HAP-1 (cell line): Measurements from ENCODE around the gene MIEN1.
"Not testable (repeated sequence)": the region's sequence is repeated elsewhere in the genome, so short reads cannot be mapped to it uniquely, and the experiment has no call there.

Experiments used
- DNase-seq, 2 experiments: peaks; one replicate each; pipeline ENCODE4 v3.0.0-alpha.2; 2016 to 2020; ENCODE audit warnings: low spot score in 2 of 2
- H3K27me3 ChIP-seq: fragments of 250-450 bp; sonication (Bioruptor Pico); 2 replicates; pipeline ENCODE4 v1.5.1; 2020; ENCODE audit warnings: low read depth, mild to moderate bottlenecking, moderate library complexity
- H3K36me3 ChIP-seq: fragments of 250-450 bp; sonication (Bioruptor Pico); replicated peaks from 2 replicates; pipeline ENCODE4 v1.5.1; 2020; ENCODE audit warnings: mild to moderate bottlenecking
- H3K4me1 ChIP-seq: fragments of 250-450 bp; sonication (Bioruptor Pico); 2 replicates; pipeline ENCODE4 v1.5.1; 2020; ENCODE audit warnings: mild to moderate bottlenecking
- H3K4me3 ChIP-seq: fragments of 250-450 bp; sonication (Bioruptor Pico); 2 replicates; pipeline ENCODE4 v1.5.1; 2020; ENCODE audit warnings: mild to moderate bottlenecking, moderate library complexity
- H3K9me3 ChIP-seq: fragments of 250-450 bp; sonication (Bioruptor Pico); 2 replicates; pipeline ENCODE4 v1.5.1; 2020; ENCODE audit warnings: mild to moderate bottlenecking, moderate library complexity
- in situ Hi-C: fragments of 300-500 bp; cut with MboI; formaldehyde crosslinking; loops from 3 replicates; pipeline ENCODE4 v1.14.3; 2020; ENCODE audit warnings: low sequenced_read_pairs, inconsistent platforms, mixed read lengths

The MIEN1 gene

GRCh38 chr17:39722965-39723848 lies 7.1 kb downstream of the MIEN1 start:
- no peaks in the 10 kb centered on the region for H3K27me3 ChIP-seq
- no peaks in the 10 kb centered on the region for H3K9me3 ChIP-seq
- peaks cover 4% of the 10 kb centered on the region; the same call in 1 of the 2 replicates for H3K36me3 ChIP-seq
- H3K4me1 ChIP-seq, result no peaks in the 10 kb centered on the region
- in situ Hi-C loops, result no loop called here
- H3K4me3 ChIP-seq, result no peak overlapping the region
- DNase-seq, result peak in 1 of 2 experiments; percentile 56

GRCh38 chr17:39722104-39722503 lies 8.2 kb downstream of the MIEN1 start:
- in situ Hi-C loops, result no loop called here
- no peaks in the 10 kb centered on the region for H3K9me3 ChIP-seq
- H3K4me3 ChIP-seq, result no peak overlapping the region
- no peak for DNase-seq
- no peaks in the 10 kb centered on the region for H3K36me3 ChIP-seq
- no peaks in the 10 kb centered on the region for H3K27me3 ChIP-seq
- H3K4me1 ChIP-seq, result no peaks in the 10 kb centered on the region

DNA sequence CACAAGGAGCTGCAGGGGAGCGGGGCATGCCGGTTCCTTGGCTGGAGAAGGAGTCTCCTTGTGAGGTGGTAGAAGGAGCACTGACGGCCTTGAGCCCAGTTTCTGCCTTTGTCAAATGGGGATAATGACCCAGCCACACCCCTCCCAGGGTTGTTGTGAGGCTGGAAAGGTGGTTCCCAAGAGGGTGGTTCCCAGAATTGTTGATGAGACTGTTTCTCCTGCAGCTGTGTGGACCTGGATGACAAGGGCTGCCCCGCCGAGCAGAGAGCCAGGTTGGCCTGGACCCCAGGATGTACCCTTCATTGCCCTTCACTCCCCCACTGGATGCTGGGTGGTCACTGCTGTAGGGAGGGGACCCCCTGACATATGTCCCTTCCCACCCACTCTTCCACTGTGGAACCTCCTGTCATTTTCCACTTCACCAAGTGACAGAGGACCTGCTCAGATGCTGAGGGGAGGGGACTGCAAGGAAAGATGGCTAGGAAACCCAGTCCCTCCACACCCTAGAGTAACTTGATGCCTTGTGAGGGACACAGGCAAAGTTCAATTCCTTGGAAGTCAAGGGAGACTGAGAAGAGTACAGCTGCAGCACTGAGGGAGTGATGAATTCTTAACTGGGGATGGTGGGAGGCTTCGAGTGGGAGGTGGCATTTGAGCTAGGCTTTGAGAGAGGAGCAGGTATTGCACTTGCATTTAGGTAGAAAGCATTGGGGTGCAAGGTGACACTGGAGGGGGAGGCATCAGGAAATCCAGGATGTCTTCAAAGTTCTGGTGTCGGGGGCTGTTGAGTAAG lies 10.6 kb downstream of the MIEN1 start:
- Histone ChIP-seq H3K4me3 (no peak overlapping the region), H3K27me3 (no peaks in the 10 kb centered on the region), H3K4me1 (no peaks in the 10 kb centered on the region), H3K9me3 (no peaks in the 10 kb centered on the region), H3K36me3 (no peaks in the 10 kb centered on the region)
- DNase-seq, result no peak
- in situ Hi-C loops, result no loop called here

- Histone ChIP-seq H3K36me3 (no peaks in the 10 kb centered on the region), H3K27me3 (no peaks in the 10 kb centered on the region), H3K9me3 (no peaks in the 10 kb centered on the region), H3K4me3 (no peak overlapping the region), H3K4me1 (no peaks in the 10 kb centered on the region)
- DNase-seq, result no peak
- in situ Hi-C loops, result no loop called here
Measured at GRCh38 chr17:39717660-39718059, 12.7 kb downstream of the MIEN1 start.

DNA sequence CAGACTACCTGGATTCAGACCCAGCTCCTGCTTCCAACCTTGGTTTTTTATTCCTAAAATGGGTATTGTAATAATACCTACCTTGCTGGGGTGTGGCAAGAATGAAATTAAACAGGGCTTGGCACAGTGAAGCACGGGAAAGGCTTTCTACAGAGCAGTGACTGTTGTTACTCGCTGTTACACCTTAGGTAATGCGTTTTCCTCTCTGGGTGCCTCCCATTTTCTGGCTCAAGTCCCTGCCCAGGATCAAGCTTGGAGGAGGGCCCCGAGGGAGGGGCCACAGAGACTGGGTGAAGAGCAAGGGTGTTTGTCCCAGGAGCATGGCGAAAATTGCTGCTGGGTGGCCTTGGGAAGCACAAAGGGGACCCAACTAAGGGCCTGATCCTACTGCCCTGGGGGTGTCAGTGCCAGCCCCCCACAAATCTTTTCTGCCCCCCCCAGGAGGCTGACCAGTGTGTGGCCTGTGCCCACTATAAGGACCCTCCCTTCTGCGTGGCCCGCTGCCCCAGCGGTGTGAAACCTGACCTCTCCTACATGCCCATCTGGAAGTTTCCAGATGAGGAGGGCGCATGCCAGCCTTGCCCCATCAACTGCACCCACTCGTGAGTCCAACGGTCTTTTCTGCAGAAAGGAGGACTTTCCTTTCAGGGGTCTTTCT lies 13.3 kb downstream of the MIEN1 start:
- H3K9me3 ChIP-seq, result no peaks in the 10 kb centered on the region
- no peaks in the 10 kb centered on the region for H3K27me3 ChIP-seq
- H3K4me1 ChIP-seq, result no peaks in the 10 kb centered on the region
- no peak for DNase-seq
- no peaks in the 10 kb centered on the region for H3K36me3 ChIP-seq
- H3K4me3 ChIP-seq, result no peak overlapping the region
- in situ Hi-C loops, result no loop called here

DNA sequence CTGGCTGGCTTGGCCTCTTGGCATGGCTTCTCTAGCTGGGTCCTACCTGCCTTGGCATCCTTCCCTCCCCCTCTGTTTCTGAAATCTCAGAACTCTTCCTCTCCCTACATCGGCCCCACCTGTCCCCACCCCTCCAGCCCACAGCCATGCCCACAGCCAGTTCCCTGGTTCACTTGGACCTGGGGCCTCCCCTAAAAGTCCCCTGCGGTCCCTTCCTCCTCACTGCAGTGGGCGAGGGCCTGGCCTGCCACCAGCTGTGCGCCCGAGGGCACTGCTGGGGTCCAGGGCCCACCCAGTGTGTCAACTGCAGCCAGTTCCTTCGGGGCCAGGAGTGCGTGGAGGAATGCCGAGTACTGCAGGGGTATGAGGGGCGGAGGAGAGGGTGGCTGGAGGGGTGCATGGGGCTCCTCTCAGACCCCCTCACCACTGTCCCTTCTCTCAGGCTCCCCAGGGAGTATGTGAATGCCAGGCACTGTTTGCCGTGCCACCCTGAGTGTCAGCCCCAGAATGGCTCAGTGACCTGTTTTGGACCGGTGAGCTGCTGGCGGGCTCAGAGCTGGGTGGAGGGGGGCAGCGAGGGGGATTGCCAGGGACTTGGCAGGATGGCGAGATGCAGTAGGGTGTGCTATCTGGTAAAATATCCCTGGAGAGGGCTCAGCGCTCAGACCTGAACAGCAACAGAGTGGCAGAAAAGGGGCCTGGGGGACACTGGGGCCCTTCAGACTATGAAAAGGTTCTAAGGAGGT lies 14.1 kb downstream of the MIEN1 start:
- Histone ChIP-seq H3K9me3 (no peaks in the 10 kb centered on the region), H3K4me3 (no peak overlapping the region), H3K4me1 (no peaks in the 10 kb centered on the region), H3K36me3 (no peaks in the 10 kb centered on the region), H3K27me3 (no peaks in the 10 kb centered on the region)
- in situ Hi-C loops, result no loop called here
- DNase-seq, result no peak

DNA sequence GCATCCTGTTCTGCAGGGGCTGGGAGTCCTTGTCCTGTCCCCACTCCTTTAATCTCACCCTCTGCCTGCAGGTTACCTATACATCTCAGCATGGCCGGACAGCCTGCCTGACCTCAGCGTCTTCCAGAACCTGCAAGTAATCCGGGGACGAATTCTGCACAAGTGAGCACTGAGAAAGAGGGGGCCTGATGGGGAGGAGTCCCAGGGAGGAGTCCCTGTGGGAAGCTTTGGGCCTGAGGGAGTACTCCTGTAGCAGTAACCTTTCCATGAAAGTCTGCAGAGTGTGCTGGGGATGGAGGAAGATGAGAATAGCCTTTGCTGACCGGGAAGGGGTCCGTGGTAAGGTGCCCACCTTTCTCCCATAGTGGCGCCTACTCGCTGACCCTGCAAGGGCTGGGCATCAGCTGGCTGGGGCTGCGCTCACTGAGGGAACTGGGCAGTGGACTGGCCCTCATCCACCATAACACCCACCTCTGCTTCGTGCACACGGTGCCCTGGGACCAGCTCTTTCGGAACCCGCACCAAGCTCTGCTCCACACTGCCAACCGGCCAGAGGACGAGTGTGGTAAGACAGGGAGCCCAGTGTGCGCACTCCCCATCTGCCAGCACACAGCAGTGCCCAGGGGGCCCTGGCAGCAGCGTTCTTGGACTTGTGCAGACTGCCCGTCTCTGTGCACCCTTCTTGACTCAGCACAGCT lies 14.8 kb downstream of the MIEN1 start:
- H3K36me3 ChIP-seq, result no peaks in the 10 kb centered on the region
- H3K4me1 ChIP-seq, result no peaks in the 10 kb centered on the region
- no peaks in the 10 kb centered on the region for H3K27me3 ChIP-seq
- no peaks in the 10 kb centered on the region for H3K9me3 ChIP-seq
- no peak for DNase-seq
- in situ Hi-C loops, result no loop called here
- no peak overlapping the region for H3K4me3 ChIP-seq

DNA sequence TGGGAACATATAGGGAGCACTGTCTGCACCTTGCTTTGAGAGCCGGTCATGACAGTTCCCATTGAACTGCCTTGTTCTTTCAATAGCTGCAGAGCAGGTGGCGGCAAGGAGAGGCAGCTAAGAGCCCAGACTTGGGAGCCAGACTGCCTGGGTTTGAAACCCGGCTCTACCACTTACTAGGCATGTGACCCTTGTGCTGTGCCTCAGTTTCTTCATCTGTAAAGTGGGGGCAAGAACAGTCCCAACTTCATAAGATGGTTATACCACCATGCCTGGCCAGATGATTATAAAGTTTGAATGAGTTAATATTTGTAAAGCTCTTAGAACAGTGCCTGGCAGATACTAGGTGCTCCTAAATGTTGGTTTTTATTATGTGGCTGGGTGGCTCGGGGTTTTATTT lies 16.1 kb downstream of the MIEN1 start:
- in situ Hi-C loops, result no loop called here
- no peaks in the 10 kb centered on the region for H3K36me3 ChIP-seq

GRCh38 chr17:39711851-39712250 lies 18.5 kb downstream of the MIEN1 start:
- no peaks in the 10 kb centered on the region for H3K27me3 ChIP-seq
- no peak overlapping the region for H3K4me3 ChIP-seq
- no peaks in the 10 kb centered on the region for H3K36me3 ChIP-seq
- no peaks in the 10 kb centered on the region for H3K9me3 ChIP-seq
- in situ Hi-C loops, result no loop called here
- H3K4me1 ChIP-seq, result no peaks in the 10 kb centered on the region
- no peak for DNase-seq

More for the DNA sequence above, 16.1 kb downstream of the MIEN1 start:
- H3K4me3 ChIP-seq, result no peak overlapping the region
- no peaks in the 10 kb centered on the region for H3K4me1 ChIP-seq
- no peaks in the 10 kb centered on the region for H3K9me3 ChIP-seq
- H3K27me3 ChIP-seq, result no peaks in the 10 kb centered on the region
- no peak for DNase-seq

- not testable (repeated sequence) for H3K36me3 ChIP-seq
Measured at GRCh38 chr17:39711071-39711470, 19.3 kb downstream of the MIEN1 start.

DNA sequence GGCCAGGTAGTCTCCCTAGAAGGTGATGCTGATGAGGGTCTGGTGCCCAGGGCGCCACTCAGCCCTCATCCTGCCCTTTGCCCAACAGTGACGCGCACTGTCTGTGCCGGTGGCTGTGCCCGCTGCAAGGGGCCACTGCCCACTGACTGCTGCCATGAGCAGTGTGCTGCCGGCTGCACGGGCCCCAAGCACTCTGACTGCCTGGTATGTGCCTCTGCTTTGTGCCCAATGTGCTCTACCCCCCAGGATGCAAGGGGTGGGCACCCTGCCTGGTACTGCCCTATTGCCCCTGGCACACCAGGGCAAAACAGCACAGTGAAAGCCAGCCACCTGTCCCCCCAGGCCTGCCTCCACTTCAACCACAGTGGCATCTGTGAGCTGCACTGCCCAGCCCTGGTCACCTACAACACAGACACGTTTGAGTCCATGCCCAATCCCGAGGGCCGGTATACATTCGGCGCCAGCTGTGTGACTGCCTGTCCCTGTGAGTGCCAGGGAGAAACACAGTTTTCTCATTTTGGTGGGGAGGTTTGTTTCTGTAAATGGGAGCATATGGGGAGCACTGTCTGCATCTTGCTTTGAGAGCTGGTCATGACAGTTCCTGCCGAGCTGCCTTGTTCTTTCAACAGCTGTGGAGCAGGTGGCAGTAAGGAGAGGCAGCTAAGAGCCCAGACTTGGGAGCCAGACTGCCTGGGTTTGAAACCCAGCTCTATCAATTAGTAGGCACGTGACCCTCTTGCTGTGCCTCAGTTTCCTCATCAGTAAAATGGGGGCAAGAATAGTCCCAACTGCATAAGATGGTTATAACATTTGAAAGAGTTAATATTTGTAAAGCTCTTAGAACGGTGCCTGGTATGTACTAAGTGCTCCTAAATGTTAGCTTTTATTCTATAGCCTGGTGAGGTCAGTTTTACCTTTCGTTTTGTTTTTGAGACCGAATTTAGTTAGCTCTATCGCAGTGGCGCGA lies 20.1 kb downstream of the MIEN1 start:
- no peaks in the 10 kb centered on the region for H3K36me3 ChIP-seq
- no peak for DNase-seq
- H3K9me3 ChIP-seq, result no peaks in the 10 kb centered on the region
- H3K27me3 ChIP-seq, result no peaks in the 10 kb centered on the region
- no peak overlapping the region for H3K4me3 ChIP-seq
- H3K4me1 ChIP-seq, result no peaks in the 10 kb centered on the region
- in situ Hi-C loops, result no loop called here

More at GRCh38 chr17:39711071-39711470, 19.3 kb downstream of the MIEN1 start:
- H3K27me3 ChIP-seq, in situ Hi-C loops, DNase-seq, H3K4me1 ChIP-seq, H3K9me3 ChIP-seq, H3K4me3 ChIP-seq: not testable (repeated sequence)

- no peaks in the 10 kb centered on the region for H3K4me1 ChIP-seq
- no peak for DNase-seq
- no peaks in the 10 kb centered on the region for H3K9me3 ChIP-seq
- H3K27me3 ChIP-seq, result no peaks in the 10 kb centered on the region
- no peak overlapping the region for H3K4me3 ChIP-seq
- no peaks in the 10 kb centered on the region for H3K36me3 ChIP-seq
- in situ Hi-C loops, result no loop called here
Measured at GRCh38 chr17:39709319-39709997, 20.9 kb downstream of the MIEN1 start.
